Activated CD8-positive, alpha-beta memory T cell treated with anti-CD3 and anti-CD28 coated beads for 24 hours (primary cell): ENCODE measurements around the gene CHRNB4.

ENCODE experiments used
- DNase-seq: peaks from one replicate; pipeline ENCODE4 v3.0.0-alpha.2; 2020

CHRNB4 gene

GRCh38 chr15:78630886-78631633 is 9.9 kb downstream of the CHRNB4 start:
- DNase-seq: peak; percentile 43

GRCh38 chr15:78629716-78630065 is 11.3 kb downstream of the CHRNB4 start:
- DNase-seq: peak; percentile 40

GRCh38 chr15:78629031-78629715 is 11.8 kb downstream of the CHRNB4 start:
- peak; percentile 44 for DNase-seq

GRCh38 chr15:78628227-78628626 is 12.8 kb downstream of the CHRNB4 start:
- DNase-seq: no peak

GRCh38 chr15:78627348-78627747 is 13.7 kb downstream of the CHRNB4 start:
- no peak for DNase-seq

- no peak for DNase-seq
Observed at GRCh38 chr15:78626381-78626995, 14.5 kb downstream of the CHRNB4 start.

- DNase-seq: peak; percentile 17
Observed at GRCh38 chr15:78625606-78626280, 15.3 kb downstream of the CHRNB4 start.

- DNase-seq: peak; percentile 40
Observed at GRCh38 chr15:78624651-78625590, 16.1 kb downstream of the CHRNB4 start.

GRCh38 chr15:78623786-78624497 is 17.1 kb downstream of the CHRNB4 start:
- DNase-seq: no peak

- peak; percentile 42 for DNase-seq
Observed at GRCh38 chr15:78621810-78622402, 19.1 kb downstream of the CHRNB4 start.

- peak; percentile 56 for DNase-seq
Observed at GRCh38 chr15:78620527-78621421, 20.2 kb downstream of the CHRNB4 start, which contains the start of gene CHRNA3. Gene CHRNA3, minus strand, starts transcription at chr15:78620996. Its CDS starts 202 bp downstream, at chr15:78620794.

GRCh38 chr15:78620021-78620526 is 20.9 kb downstream of the CHRNB4 start:
- DNase-seq: peak; percentile 59

GRCh38 chr15:78619022-78619950 is 21.7 kb downstream of the CHRNB4 start:
- peak; percentile 52 for DNase-seq

- peak; percentile 93 for DNase-seq
Observed at GRCh38 chr15:78618490-78618934, 22.5 kb downstream of the CHRNB4 start.

GRCh38 chr15:78618064-78618463 is 22.9 kb downstream of the CHRNB4 start:
- no peak for DNase-seq

- no peak for DNase-seq
Observed at GRCh38 chr15:78617516-78617915, 23.5 kb downstream of the CHRNB4 start.

- DNase-seq: peak; percentile 41
Observed at GRCh38 chr15:78617076-78617475, 23.9 kb downstream of the CHRNB4 start.

GRCh38 chr15:78616506-78616905 is 24.5 kb downstream of the CHRNB4 start:
- DNase-seq: peak; percentile 35
